SK-N-SH treated with all-trans-retinoic acid at 6 μM for 48 hours (cell line): ENCODE results near the gene SLC35E1.

Experiments used
- ATAC-seq: fragments of 200-7000 bp; cut with Tn5 transposase; 3 replicates; pipeline ENCODE4 v1.9.1; 2020; ENCODE audit warnings: mild to moderate bottlenecking, moderate library complexity
- ARNTL ChIP-seq: fragments of 450-650 bp; formaldehyde crosslinking; IDR thresholded peaks from 2 replicates; pipeline ENCODE4 v1.5.0; 2020; ENCODE audit warnings: low read depth, mild to moderate bottlenecking, moderate library complexity, borderline replicate concordance
- BACH2 ChIP-seq: fragments of 250-450 bp; sonication (Bioruptor Pico); IDR thresholded peaks from 2 replicates; pipeline ENCODE4 v1.9.0; 2021; ENCODE audit warnings: mild to moderate bottlenecking, borderline replicate concordance
- CSDC2 ChIP-seq: fragments of 250-450 bp; sonication (Bioruptor Pico); IDR thresholded peaks from 2 replicates; pipeline ENCODE4 v1.5.0; 2020; ENCODE audit warnings: mild to moderate bottlenecking, moderate library complexity
- ESRRG ChIP-seq: fragments of 250-450 bp; sonication (Bioruptor Pico); IDR thresholded peaks from 2 replicates; pipeline ENCODE4 v1.6.1; 2021; ENCODE audit warnings: mild to moderate bottlenecking
- GLIS3 ChIP-seq: fragments of 250-450 bp; sonication (Bioruptor Pico); IDR thresholded peaks from 2 replicates; pipeline ENCODE4 v1.5.0; 2020; ENCODE audit warnings: mild to moderate bottlenecking, moderate library complexity
- OSR1 ChIP-seq: fragments of 250-450 bp; sonication (Bioruptor Pico); IDR thresholded peaks from 2 replicates; pipeline ENCODE4 v1.8.0; 2022; ENCODE audit warnings: moderate library complexity, mild to moderate bottlenecking, inconsistent platforms
- PPARA ChIP-seq: fragments of 250-450 bp; sonication (Bioruptor Pico); IDR thresholded peaks from 2 replicates; pipeline ENCODE4 v1.5.0; 2020; ENCODE audit warnings: mild to moderate bottlenecking, borderline replicate concordance
- RARB ChIP-seq: fragments of 250-450 bp; sonication (Bioruptor Pico); IDR thresholded peaks from 2 replicates; pipeline ENCODE4 v1.8.0; 2021; ENCODE audit warnings: mild to moderate bottlenecking, moderate library complexity
- SNAI2 ChIP-seq: fragments of 250-450 bp; sonication (Bioruptor Pico); IDR thresholded peaks from 2 replicates; pipeline ENCODE4 v1.5.0; 2020; ENCODE audit warnings: mild to moderate bottlenecking, moderate library complexity
- TCF4 ChIP-seq: fragments of 250-450 bp; sonication (Bioruptor Pico); IDR thresholded peaks from 2 replicates; pipeline ENCODE4 v1.8.0; 2021; ENCODE audit warnings: mild to moderate bottlenecking, moderate library complexity, borderline replicate concordance
- TOX ChIP-seq: fragments of 250-450 bp; sonication (Bioruptor Pico); IDR thresholded peaks from 2 replicates; pipeline ENCODE4 v1.8.0; 2021; ENCODE audit warnings: mild to moderate bottlenecking, moderate library complexity, borderline replicate concordance
- ZC3H10 ChIP-seq: fragments of 250-450 bp; sonication (Bioruptor Pico); IDR thresholded peaks from 2 replicates; pipeline ENCODE4 v1.5.1; 2021; ENCODE audit warnings: mild to moderate bottlenecking, moderate library complexity
- ZFP3 ChIP-seq: fragments of 250-450 bp; sonication (Bioruptor Pico); IDR thresholded peaks from 2 replicates; pipeline ENCODE4 v1.5.0; 2020; ENCODE audit warnings: mild to moderate bottlenecking, moderate library complexity
- ZNF70 ChIP-seq: fragments of 450-650 bp; formaldehyde crosslinking; IDR thresholded peaks from 2 replicates; pipeline ENCODE4 v1.5.0; 2020; ENCODE audit warnings: mild to moderate bottlenecking, moderate library complexity
- ZNF8 ChIP-seq: fragments of 450-650 bp; formaldehyde crosslinking; IDR thresholded peaks from 2 replicates; pipeline ENCODE4 v1.5.0; 2020; ENCODE audit warnings: mild to moderate bottlenecking, moderate library complexity
- TF ChIP-seq, protein P1 (sequence below): fragments of 250-450 bp; sonication (Bioruptor Pico); IDR thresholded peaks from 2 replicates; pipeline ENCODE4 v1.8.0; 2020; ENCODE audit warnings: mild to moderate bottlenecking, moderate library complexity, borderline replicate concordance
- TF ChIP-seq, protein P2 (sequence below): fragments of 250-450 bp; sonication (Bioruptor Pico); IDR thresholded peaks from 2 replicates; pipeline ENCODE4 v1.5.1; 2020; ENCODE audit warnings: low read depth, mild to moderate bottlenecking, moderate library complexity
- TF ChIP-seq, protein P3 (sequence below): fragments of 250-450 bp; sonication (Bioruptor Pico); IDR thresholded peaks from 2 replicates; pipeline ENCODE4 v1.5.0; 2020; ENCODE audit warnings: mild to moderate bottlenecking, moderate library complexity
- TF ChIP-seq, protein P4 (sequence below): fragments of 250-450 bp; sonication (Bioruptor Pico); IDR thresholded peaks from 2 replicates; pipeline ENCODE4 v1.8.0; 2021; ENCODE audit warnings: low read depth, mild to moderate bottlenecking, moderate library complexity, borderline replicate concordance

SLC35E1 gene

DNA sequence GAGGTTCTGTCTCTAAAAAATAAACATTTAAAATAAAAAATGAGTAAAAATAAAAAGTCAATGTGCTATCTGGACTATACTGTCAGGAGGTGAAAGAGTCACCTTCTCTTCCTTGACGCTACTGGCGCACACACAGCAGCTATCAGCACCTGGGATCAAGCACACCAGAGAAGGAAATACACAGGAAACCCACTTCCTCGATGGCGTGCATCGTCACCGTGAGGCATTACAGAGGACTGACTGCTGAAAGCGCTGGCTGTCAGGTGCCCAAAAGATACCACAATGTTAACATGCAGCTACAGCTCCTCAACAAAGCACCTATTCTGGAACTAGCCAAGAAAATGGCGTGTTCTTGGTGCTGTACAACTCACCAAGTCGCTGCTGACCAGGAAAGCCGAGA is 6.1 kb downstream of the SLC35E1 start:
- ATAC-seq = no peak
- TF ChIP-seq ZC3H10 (CRISPR knock-in tag) (no peak), BACH2 (no peak), ZNF8 (no peak), TCF4 (CRISPR knock-in tag) (no peak), TOX (CRISPR knock-in tag) (no peak), ZFP3 (CRISPR knock-in tag) (no peak), RARB (no peak)

DNA sequence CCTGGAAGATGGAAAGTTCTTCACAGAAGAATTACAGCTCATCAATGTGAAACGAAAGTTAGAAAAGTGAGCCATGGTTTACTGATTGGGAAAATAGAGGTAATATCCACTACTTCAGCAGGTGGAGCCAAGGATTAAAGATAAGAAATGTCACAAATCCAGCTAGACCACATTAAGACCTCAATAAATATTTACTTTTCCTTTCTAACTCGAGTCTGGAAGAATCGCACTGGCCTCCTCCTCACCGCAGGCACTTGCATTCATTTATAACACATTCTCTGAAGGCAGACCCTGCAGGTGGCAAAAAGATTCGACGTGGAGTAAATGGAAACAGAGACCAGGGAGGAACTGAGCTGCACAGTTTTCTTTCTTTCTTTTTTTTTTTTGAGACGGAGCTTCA is 7.4 kb downstream of the SLC35E1 start:
- TF ChIP-seq, protein P1, sequence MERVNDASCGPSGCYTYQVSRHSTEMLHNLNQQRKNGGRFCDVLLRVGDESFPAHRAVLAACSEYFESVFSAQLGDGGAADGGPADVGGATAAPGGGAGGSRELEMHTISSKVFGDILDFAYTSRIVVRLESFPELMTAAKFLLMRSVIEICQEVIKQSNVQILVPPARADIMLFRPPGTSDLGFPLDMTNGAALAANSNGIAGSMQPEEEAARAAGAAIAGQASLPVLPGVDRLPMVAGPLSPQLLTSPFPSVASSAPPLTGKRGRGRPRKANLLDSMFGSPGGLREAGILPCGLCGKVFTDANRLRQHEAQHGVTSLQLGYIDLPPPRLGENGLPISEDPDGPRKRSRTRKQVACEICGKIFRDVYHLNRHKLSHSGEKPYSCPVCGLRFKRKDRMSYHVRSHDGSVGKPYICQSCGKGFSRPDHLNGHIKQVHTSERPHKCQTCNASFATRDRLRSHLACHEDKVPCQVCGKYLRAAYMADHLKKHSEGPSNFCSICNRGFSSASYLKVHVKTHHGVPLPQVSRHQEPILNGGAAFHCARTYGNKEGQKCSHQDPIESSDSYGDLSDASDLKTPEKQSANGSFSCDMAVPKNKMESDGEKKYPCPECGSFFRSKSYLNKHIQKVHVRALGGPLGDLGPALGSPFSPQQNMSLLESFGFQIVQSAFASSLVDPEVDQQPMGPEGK (CRISPR knock-in tag) = no peak
- TF ChIP-seq OSR1 (CRISPR knock-in tag) = no peak
- no peak for TF ChIP-seq GLIS3
- TF ChIP-seq, protein P2, sequence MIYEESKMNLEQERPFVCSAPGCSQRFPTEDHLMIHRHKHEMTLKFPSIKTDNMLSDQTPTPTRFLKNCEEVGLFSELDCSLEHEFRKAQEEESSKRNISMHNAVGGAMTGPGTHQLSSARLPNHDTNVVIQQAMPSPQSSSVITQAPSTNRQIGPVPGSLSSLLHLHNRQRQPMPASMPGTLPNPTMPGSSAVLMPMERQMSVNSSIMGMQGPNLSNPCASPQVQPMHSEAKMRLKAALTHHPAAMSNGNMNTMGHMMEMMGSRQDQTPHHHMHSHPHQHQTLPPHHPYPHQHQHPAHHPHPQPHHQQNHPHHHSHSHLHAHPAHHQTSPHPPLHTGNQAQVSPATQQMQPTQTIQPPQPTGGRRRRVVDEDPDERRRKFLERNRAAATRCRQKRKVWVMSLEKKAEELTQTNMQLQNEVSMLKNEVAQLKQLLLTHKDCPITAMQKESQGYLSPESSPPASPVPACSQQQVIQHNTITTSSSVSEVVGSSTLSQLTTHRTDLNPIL (CRISPR knock-in tag) = no peak
- no peak for TF ChIP-seq SNAI2 (CRISPR knock-in tag)
- no peak for TF ChIP-seq ZNF70 (CRISPR knock-in tag)
- no peak for TF ChIP-seq ZC3H10 (CRISPR knock-in tag)
- TF ChIP-seq RARB = no peak
- TF ChIP-seq PPARA = no peak
- TF ChIP-seq ZFP3 (CRISPR knock-in tag) = no peak
- TF ChIP-seq TOX (CRISPR knock-in tag) = no peak
- TF ChIP-seq CSDC2 (CRISPR knock-in tag) = no peak
- TF ChIP-seq BACH2 = no peak
- TF ChIP-seq, protein P3, sequence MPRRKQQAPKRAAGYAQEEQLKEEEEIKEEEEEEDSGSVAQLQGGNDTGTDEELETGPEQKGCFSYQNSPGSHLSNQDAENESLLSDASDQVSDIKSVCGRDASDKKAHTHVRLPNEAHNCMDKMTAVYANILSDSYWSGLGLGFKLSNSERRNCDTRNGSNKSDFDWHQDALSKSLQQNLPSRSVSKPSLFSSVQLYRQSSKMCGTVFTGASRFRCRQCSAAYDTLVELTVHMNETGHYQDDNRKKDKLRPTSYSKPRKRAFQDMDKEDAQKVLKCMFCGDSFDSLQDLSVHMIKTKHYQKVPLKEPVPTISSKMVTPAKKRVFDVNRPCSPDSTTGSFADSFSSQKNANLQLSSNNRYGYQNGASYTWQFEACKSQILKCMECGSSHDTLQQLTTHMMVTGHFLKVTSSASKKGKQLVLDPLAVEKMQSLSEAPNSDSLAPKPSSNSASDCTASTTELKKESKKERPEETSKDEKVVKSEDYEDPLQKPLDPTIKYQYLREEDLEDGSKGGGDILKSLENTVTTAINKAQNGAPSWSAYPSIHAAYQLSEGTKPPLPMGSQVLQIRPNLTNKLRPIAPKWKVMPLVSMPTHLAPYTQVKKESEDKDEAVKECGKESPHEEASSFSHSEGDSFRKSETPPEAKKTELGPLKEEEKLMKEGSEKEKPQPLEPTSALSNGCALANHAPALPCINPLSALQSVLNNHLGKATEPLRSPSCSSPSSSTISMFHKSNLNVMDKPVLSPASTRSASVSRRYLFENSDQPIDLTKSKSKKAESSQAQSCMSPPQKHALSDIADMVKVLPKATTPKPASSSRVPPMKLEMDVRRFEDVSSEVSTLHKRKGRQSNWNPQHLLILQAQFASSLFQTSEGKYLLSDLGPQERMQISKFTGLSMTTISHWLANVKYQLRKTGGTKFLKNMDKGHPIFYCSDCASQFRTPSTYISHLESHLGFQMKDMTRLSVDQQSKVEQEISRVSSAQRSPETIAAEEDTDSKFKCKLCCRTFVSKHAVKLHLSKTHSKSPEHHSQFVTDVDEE (CRISPR knock-in tag) = no peak
- no peak for TF ChIP-seq ZNF8
- TF ChIP-seq, protein P4, sequence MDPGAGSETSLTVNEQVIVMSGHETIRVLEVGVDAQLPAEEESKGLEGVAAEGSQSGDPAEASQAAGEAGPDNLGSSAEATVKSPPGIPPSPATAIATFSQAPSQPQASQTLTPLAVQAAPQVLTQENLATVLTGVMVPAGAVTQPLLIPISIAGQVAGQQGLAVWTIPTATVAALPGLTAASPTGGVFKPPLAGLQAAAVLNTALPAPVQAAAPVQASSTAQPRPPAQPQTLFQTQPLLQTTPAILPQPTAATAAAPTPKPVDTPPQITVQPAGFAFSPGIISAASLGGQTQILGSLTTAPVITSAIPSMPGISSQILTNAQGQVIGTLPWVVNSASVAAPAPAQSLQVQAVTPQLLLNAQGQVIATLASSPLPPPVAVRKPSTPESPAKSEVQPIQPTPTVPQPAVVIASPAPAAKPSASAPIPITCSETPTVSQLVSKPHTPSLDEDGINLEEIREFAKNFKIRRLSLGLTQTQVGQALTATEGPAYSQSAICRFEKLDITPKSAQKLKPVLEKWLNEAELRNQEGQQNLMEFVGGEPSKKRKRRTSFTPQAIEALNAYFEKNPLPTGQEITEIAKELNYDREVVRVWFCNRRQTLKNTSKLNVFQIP (CRISPR knock-in tag) = no peak
- TF ChIP-seq ESRRG (CRISPR knock-in tag) = no peak
- TF ChIP-seq TCF4 (CRISPR knock-in tag) = no peak
- ATAC-seq = no peak

DNA sequence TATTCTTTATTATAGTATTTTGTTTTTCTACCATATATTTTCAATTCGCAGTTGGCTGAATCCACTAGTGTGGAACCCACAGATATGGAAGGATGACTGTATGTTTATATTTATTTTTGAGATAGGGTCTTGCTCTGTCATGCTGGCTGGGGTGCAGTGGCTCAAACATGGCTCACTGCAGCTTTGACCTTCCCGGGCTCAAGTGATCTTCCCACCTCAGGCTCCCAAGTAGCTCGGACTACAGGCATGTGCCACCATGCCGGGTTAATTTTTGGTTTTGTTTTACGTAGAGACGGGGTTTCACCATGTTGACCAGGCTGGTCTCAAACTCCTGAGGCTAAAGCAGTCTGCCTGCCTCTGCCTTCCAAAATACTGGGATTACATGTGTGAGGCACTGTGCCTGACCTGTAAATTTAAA is 9.6 kb downstream of the SLC35E1 start:
- TF ChIP-seq TCF4 (CRISPR knock-in tag) = no peak
- no peak for TF ChIP-seq ARNTL (CRISPR knock-in tag)
- no peak for ATAC-seq

DNA sequence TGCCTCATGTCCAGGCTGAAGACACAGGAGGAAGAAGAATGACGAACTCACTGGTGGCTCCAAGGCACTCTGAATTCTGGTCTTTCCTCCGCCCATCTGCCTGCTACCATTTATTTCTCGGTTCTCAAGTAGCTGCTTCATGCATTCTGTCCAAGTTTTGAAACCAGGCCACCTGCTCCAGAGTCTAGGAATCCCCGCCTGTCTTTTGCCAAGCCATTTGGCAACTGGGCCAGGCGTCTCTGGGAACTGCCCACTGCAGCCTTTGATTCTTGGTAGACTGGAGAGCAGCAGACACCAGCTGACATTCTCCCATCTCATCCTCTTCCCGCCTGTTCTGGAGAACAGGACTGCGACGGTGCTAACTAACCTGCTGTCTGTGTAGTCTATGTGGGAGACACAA is 10.8 kb downstream of the SLC35E1 start:
- no peak for TF ChIP-seq OSR1 (CRISPR knock-in tag)
- no peak for TF ChIP-seq ZNF8
- no peak for TF ChIP-seq ESRRG (CRISPR knock-in tag)
- TF ChIP-seq TOX (CRISPR knock-in tag) = no peak
- TF ChIP-seq, protein P4 (CRISPR knock-in tag) = no peak
- no peak for ATAC-seq
